ENCODE measurements around the gene TMBIM4. TPM values are rescaled to one million over a fixed set of nuclear protein-coding genes. Genes with fewer than 3 reads are reported as not detected.
"Not testable (repeated sequence)": the region's sequence is repeated elsewhere in the genome, so short reads cannot be mapped to it uniquely, and the experiment has no call there.

Gene TMBIM4
- total RNA-seq, 1 experiment from 2014 or later: 36.3 TPM

GRCh38 chr12:66182956-66183355, 13.2 kb upstream of the TMBIM4 start:
- POLR2A ChIA-PET (ENCODE audit: unreplicated experiment): no interaction called here

GRCh38 chr12:66176105-66176900, 6.5 kb upstream of the TMBIM4 start:
- BruUV-seq (replicated peaks): no TSS peak
- DNase-seq: no peak
- Histone ChIP-seq H3K9me3 (ENCODE audit: low read length) (no peaks in the 10 kb centered on the region), H3K27ac (ENCODE audit: low read length) (no peak overlapping the region), H3K36me3 (ENCODE audit: low read depth, low read length) (no peaks in the 10 kb centered on the region), H3K4me3 (ENCODE audit: low read length) (no peak overlapping the region), H2AFZ (ENCODE audit: low read length) (no peak overlapping the region), H4K20me1 (ENCODE audit: low read length) (no peaks in the 10 kb centered on the region), H3K4me1 (ENCODE audit: insufficient read depth, low read length) (no peaks in the 10 kb centered on the region), H3K4me2 (ENCODE audit: low read length) (no peak overlapping the region), H3F3A (ENCODE audit: low read length, unreplicated experiment) (no peaks in the 10 kb centered on the region), H3K9ac (ENCODE audit: low read length) (no peak overlapping the region), H3K79me2 (ENCODE audit: low read length) (no peaks in the 10 kb centered on the region), H3K27me3 (ENCODE audit: low read length) (peaks cover 25% of the 10 kb centered on the region), H3K9me2 (replicated peaks; ENCODE audit: low read length) (no peaks in the 10 kb centered on the region)
- intact Hi-C loops (cut with micrococcal nuclease): no loop called here
- no peak for TF ChIP-seq EZH2 (IDR thresholded peaks at IDR 0.05; ENCODE audit: low read length, unreplicated experiment)
- TF ChIP-seq CTCF (conservative IDR thresholded peaks at IDR 0.05; ENCODE audit: low read depth, low read length): no peak
- no peak for TF ChIP-seq EZH2phosphoT487 (IDR thresholded peaks at IDR 0.05; ENCODE audit: borderline replicate concordance, low read length)
- CTCF ChIA-PET: no interaction called here
- POLR2A ChIA-PET (ENCODE audit: unreplicated experiment): interaction anchor here (0.6 to 0.7 kb wide), 2 partner anchors 68 to 658 kb away, joined by 4 read pairs; no protein-coding TSS in a partner anchor
- ATAC-seq: no peak

More at GRCh38 chr12:66182956-66183355, 13.2 kb upstream of the TMBIM4 start:
- no TSS peak for BruUV-seq (replicated peaks)
- Histone ChIP-seq H3K4me2 (ENCODE audit: low read length) (no peak overlapping the region), H3K36me3 (ENCODE audit: low read depth, low read length) (no peaks in the 10 kb centered on the region), H3K79me2 (ENCODE audit: low read length) (no peaks in the 10 kb centered on the region), H2AFZ (ENCODE audit: low read length) (no peak overlapping the region), H3K27ac (ENCODE audit: low read length) (no peak overlapping the region), H3K9me3 (ENCODE audit: low read length) (no peaks in the 10 kb centered on the region), H3K9ac (ENCODE audit: low read length) (no peak overlapping the region), H3K4me1 (ENCODE audit: insufficient read depth, low read length) (no peaks in the 10 kb centered on the region), H3F3A (ENCODE audit: low read length, unreplicated experiment) (no peaks in the 10 kb centered on the region), H4K20me1 (ENCODE audit: low read length) (no peaks in the 10 kb centered on the region), H3K27me3 (ENCODE audit: low read length) (peaks cover 18% of the 10 kb centered on the region), H3K4me3 (ENCODE audit: low read length) (no peak overlapping the region), H3K9me2 (replicated peaks; ENCODE audit: low read length) (no peaks in the 10 kb centered on the region)
- DNase-seq (no peak), ATAC-seq (no peak)
- TF ChIP-seq EZH2phosphoT487 (IDR thresholded peaks at IDR 0.05; ENCODE audit: borderline replicate concordance, low read length): no peak
- TF ChIP-seq CTCF (conservative IDR thresholded peaks at IDR 0.05; ENCODE audit: low read depth, low read length): no peak
- TF ChIP-seq EZH2 (IDR thresholded peaks at IDR 0.05; ENCODE audit: low read length, unreplicated experiment): no peak
- CTCF ChIA-PET: no interaction called here
- intact Hi-C loops (cut with micrococcal nuclease): no loop called here

GRCh38 chr12:66174391-66175325, 4.9 kb upstream of the TMBIM4 start:
- H3K27ac ChIP-seq (ENCODE audit: low read length); H3K9me3 ChIP-seq (ENCODE audit: low read length); ATAC-seq; BruUV-seq (replicated peaks); H3K4me3 ChIP-seq (ENCODE audit: low read length); intact Hi-C loops (cut with micrococcal nuclease); H3K36me3 ChIP-seq (ENCODE audit: low read depth, low read length); DNase-seq; CTCF ChIA-PET; H3K4me2 ChIP-seq (ENCODE audit: low read length); H3K4me1 ChIP-seq (ENCODE audit: insufficient read depth, low read length); H3K9me2 ChIP-seq (replicated peaks; ENCODE audit: low read length); H3F3A ChIP-seq (ENCODE audit: low read length, unreplicated experiment); H2AFZ ChIP-seq (ENCODE audit: low read length); H4K20me1 ChIP-seq (ENCODE audit: low read length); H3K9ac ChIP-seq (ENCODE audit: low read length); POLR2A ChIA-PET (ENCODE audit: unreplicated experiment); H3K79me2 ChIP-seq (ENCODE audit: low read length): not testable (repeated sequence)
- peaks cover 25% of the 10 kb centered on the region for H3K27me3 ChIP-seq (ENCODE audit: low read length)

Data from PC-3 (cell line).